SK-N-SH treated with all-trans-retinoic acid at 6 μM for 48 hours (cell line): Measurements from ENCODE around the gene SRGAP1.

Experiments
- OSR1 ChIP-seq: fragments of 250-450 bp; sonication (Bioruptor Pico); IDR thresholded peaks from 2 replicates; pipeline ENCODE4 v1.8.0; 2022; ENCODE audit warnings: moderate library complexity, mild to moderate bottlenecking, inconsistent platforms
- PPARA ChIP-seq: fragments of 250-450 bp; sonication (Bioruptor Pico); IDR thresholded peaks from 2 replicates; pipeline ENCODE4 v1.5.0; 2020; ENCODE audit warnings: mild to moderate bottlenecking, borderline replicate concordance
- TCF4 ChIP-seq: fragments of 250-450 bp; sonication (Bioruptor Pico); IDR thresholded peaks from 2 replicates; pipeline ENCODE4 v1.8.0; 2021; ENCODE audit warnings: mild to moderate bottlenecking, moderate library complexity, borderline replicate concordance
- ZC3H10 ChIP-seq: fragments of 250-450 bp; sonication (Bioruptor Pico); IDR thresholded peaks from 2 replicates; pipeline ENCODE4 v1.5.1; 2021; ENCODE audit warnings: mild to moderate bottlenecking, moderate library complexity
- ZFP30 ChIP-seq: fragments of 450-650 bp; formaldehyde crosslinking; IDR thresholded peaks from 2 replicates; pipeline ENCODE4 v1.5.0; 2022; ENCODE audit warnings: mild to moderate bottlenecking, moderate library complexity
- ZNF565 ChIP-seq: fragments of 450-650 bp; formaldehyde crosslinking; conservative IDR thresholded peaks from 2 replicates; pipeline ENCODE4 v1.5.0; 2020; ENCODE audit warnings: low read depth, mild to moderate bottlenecking, moderate library complexity
- ZNF8 ChIP-seq: fragments of 450-650 bp; formaldehyde crosslinking; IDR thresholded peaks from 2 replicates; pipeline ENCODE4 v1.5.0; 2020; ENCODE audit warnings: mild to moderate bottlenecking, moderate library complexity
- TF ChIP-seq, protein P1 (sequence below): fragments of 250-450 bp; sonication (Bioruptor Pico); IDR thresholded peaks from 2 replicates; pipeline ENCODE4 v1.8.0; 2020; ENCODE audit warnings: mild to moderate bottlenecking, moderate library complexity, borderline replicate concordance

- no peak for TF ChIP-seq ZFP30 (CRISPR knock-in tag)
- no peak; the same call in 1 of the 2 replicates for TF ChIP-seq ZNF565 (CRISPR knock-in tag)
- no peak for TF ChIP-seq PPARA (CRISPR knock-in tag)
- peak; percentile 29; the same call in 1 of the 2 replicates for TF ChIP-seq TCF4 (CRISPR knock-in tag)
- TF ChIP-seq OSR1 (CRISPR knock-in tag): no peak
- no peak for TF ChIP-seq ZC3H10
- TF ChIP-seq, protein P1, sequence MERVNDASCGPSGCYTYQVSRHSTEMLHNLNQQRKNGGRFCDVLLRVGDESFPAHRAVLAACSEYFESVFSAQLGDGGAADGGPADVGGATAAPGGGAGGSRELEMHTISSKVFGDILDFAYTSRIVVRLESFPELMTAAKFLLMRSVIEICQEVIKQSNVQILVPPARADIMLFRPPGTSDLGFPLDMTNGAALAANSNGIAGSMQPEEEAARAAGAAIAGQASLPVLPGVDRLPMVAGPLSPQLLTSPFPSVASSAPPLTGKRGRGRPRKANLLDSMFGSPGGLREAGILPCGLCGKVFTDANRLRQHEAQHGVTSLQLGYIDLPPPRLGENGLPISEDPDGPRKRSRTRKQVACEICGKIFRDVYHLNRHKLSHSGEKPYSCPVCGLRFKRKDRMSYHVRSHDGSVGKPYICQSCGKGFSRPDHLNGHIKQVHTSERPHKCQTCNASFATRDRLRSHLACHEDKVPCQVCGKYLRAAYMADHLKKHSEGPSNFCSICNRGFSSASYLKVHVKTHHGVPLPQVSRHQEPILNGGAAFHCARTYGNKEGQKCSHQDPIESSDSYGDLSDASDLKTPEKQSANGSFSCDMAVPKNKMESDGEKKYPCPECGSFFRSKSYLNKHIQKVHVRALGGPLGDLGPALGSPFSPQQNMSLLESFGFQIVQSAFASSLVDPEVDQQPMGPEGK (CRISPR knock-in tag): no peak
- no peak for TF ChIP-seq ZNF8 (CRISPR knock-in tag)
These were observed 96.0 kb downstream of the SRGAP1 start for GRCh38 chr12:63940310-63941005.
